HT1080 (cell line): ENCODE measurements around the gene EFCAB12. TPM values are rescaled to one million over a fixed set of nuclear protein-coding genes. Genes with fewer than 3 reads are reported as not detected.
"Not testable (repeated sequence)": the region's sequence is repeated elsewhere in the genome, so short reads cannot be mapped to it uniquely, and the experiment has no call there.

Experiments
- DNase-seq: peaks from one replicate; pipeline ENCODE4 v3.0.0-alpha.2; 2015; ENCODE audit warnings: low read depth
- total RNA-seq: library from RNA; depleted of rRNA; stranded (reverse); fragments of >200 nt; shearing (Covaris generic); gene quantifications from 2 replicates; pipeline ENCODE4 v1.2.3, GENCODE V29; 2014

Gene EFCAB12
- total RNA-seq, 1 experiment from 2014 or later: not detected

- DNase-seq: no peak
These were observed 58.0 kb downstream of the EFCAB12 start for GRCh38 chr3:129370248-129370964.

DNA sequence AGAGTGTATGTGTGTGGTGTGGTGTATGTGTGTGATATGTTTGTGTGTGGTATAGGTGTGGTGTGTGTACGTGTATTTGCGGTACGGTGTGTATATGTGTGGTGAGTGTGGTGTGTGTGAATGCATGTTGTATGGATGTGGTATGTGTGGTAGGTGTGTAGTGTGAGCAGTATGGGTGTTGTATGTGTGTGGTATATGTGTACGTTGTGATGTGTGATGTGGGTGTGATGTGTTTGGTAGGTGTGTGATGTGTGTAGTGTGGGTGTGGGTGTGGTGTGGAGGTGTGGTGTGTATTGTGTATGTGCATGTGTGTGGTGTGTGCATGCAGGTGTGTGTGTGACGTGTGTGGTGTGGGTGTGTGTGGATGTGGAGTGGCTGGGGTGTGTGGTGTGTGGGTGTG lies 58.7 kb downstream of the EFCAB12 start:
- no peak for DNase-seq

GRCh38 chr3:129367821-129368220 lies 60.6 kb downstream of the EFCAB12 start:
- DNase-seq: no peak

DNA sequence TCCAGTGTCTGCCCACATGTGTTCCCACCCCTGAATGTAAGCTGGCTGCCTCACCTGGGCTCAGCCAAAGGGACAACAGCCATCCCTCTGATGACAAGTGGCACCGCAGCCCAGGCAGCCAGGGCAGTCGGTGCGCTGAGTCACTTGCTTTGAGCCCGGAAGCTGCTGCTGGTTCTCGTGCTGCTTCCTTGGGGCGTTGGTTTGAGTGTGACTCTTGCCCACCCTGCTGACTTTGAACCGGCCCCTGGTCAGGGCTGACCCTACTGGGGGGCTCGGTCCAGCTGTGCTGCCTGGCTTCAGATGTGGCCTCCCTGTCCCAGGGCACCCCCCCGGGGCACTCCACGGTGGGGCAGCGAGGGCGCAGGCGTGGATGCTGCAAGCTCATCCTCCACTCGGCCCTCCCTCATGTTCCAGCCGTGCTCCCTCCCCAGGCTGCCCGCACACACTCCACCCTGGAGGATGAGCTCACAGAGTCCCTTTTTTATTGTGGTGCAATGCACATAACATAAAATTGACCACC lies 62.1 kb downstream of the EFCAB12 start:
- DNase-seq: peak; percentile 36

GRCh38 chr3:129365296-129366136 lies 62.9 kb downstream of the EFCAB12 start:
- no peak for DNase-seq

DNA sequence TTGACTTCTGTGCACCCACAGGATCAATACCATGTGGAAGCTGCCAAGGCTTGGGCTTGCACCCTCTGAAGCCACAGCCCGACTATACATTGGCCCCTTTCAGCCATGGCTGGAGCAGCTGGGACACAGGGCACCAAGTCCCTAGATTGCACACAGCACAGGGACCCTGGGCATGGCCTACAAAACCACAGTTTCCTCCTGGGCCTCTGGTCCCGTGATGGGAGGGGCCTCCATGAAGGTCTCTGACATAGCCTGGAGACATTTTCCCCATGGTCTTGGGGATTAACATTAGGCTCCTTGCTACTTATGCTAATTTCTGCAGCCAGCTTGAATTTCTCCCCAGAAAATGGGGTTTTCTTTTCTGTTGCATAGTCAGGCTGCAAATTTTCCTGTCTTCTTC lies 63.6 kb downstream of the EFCAB12 start:
- not testable (repeated sequence) for DNase-seq

- not testable (repeated sequence) for DNase-seq
These were observed 65.1 kb downstream of the EFCAB12 start for GRCh38 chr3:129363356-129363755.

- no peak for DNase-seq
These were observed 67.6 kb downstream of the EFCAB12 start for GRCh38 chr3:129360705-129361460.

- no peak for DNase-seq
These were observed 68.2 kb downstream of the EFCAB12 start for GRCh38 chr3:129360171-129360611.

GRCh38 chr3:129358772-129359371 lies 69.6 kb downstream of the EFCAB12 start:
- DNase-seq: peak; percentile 43

DNA sequence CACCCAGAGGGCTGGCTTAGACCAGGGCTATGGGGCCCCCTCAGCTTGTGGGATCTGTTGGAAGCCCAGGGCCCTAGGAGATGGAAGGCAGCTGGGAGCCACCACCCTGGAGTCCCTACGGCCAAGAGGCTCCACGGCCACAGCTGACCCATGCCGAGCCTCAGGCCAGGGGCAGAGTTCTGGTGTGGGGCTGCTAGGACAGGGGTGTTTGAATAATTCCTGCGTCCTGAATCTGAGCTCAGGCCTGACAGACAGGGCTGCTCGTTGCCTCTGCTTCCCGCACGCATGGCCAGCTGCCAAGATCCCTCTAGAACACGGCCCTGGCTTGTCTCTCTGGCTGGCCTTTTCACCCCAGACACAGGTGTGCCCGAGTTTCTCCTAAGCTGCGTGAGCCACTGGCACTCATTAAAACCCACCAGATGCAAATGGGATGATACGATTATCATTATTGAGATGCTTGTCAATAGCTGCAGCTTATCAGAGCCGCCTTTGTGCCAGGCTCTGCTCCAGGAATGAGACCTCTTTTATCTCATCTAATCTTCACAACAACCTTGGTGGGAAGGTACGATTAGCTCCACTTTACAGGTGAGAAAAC lies 70.2 kb downstream of the EFCAB12 start:
- no peak for DNase-seq

DNA sequence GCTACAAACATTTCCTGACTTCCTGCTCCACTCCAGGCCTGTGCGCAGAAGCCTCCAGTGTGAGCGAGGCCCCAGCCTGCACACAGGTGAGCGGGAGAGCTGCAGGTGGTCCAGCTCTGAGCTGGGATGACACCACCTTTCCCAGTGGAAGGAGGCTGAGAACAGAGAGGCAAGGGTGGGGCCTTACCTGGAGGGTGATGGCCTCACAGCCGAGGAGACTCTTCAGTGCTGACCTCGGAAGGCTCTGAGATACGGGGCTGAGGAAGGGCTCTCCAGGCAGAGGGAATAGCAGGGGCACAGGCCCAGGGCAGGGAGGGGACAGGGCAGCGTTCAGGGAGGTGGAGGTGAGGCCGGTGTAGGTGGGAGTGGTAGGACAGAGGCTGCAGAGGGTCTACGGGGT lies 70.8 kb downstream of the EFCAB12 start:
- DNase-seq: no peak

DNA sequence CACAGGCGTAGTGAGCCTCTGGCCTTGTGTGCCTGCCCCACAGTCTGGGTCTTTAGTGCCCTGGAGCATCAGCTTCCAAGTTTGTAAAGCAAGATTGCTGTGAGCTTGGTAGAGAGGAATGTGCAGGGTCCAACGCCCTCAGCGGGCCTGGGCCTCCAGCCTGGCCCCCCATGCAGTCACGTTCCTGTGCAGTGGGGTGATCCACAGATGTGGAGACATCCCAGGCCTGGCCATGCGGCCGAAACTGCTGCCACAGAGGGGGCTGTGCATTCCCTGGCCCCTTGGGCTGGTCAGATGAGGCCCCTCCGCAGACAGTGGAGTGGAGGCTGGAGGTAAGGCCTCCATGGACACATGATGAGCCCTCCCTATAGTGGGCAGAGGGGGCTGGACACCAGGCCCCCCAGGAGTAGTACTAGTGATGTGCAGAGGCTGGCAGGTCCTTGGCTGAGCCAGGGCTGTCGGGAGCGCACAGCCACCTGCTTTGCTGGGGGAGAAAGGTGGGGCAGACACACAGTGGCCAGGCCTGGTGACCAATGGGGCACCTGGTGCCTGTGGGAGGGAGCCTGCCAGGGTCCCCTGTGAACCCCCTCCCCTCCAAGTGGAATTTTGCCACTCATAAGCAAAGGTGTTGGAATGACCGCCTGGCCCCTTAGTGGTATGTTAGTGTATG lies 71.5 kb downstream of the EFCAB12 start:
- DNase-seq: no peak

DNA sequence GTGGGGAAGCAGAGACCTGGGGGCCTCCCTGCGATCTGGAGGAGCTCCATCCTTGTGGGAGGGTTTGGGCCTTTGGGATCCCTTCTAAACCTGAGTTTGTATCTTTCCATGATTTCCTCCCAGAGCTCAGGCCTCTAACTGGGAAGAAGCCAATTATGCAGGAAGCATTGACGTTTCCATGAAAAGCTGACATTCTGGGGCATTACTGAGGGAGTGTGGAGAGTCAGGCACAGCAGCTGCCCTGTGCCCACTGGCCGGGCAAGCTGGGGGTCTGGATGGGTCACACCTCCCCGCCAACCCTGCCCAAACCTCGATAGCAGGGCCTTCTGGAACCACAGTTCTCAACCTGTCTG lies 74.9 kb downstream of the EFCAB12 start:
- DNase-seq: no peak

DNA sequence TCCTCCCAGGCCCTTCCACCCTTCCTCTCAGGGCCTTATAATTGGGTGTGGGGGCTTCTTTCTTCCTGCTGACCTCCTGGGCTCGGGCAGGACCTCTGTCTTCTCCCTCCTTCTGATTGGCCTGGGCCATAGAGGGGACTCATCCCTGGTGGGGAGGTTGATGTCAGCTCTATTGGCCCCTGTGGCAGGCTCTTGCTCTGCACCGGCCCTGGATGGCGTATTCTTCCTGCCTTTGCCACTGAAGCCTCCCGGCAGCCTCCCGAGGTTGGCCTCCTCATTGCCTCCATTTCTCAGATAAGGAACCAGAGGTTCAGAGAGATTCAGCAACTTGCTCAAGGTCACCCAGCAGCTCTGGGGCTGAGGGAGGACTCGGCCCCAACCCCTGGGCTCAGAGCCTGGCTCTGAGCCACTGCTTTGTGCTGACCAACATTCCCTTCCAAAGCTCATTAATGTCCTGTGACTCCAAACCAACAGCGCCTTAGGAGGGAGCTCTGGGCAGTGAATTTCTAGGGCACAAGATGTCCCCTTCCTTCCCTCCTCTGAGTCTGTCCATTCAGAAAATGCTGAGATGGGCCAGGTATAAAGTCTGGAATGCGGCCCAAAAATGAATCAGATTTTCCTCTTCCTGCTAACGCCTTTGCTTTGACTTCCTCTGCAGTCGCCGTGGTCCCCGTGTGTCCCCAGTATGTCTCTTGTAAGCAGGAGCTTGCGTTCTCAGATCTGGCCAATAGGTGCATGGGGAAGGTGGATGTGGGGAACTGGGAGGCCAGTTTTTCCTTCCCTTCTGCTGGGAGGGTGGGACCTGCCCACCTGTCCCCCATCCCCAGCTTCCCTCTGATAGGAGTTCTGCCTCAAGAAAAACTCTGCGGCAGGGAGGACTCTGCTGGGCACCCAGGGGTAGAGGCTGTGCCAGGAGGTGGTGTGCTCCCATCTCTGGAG lies 75.5 kb downstream of the EFCAB12 start:
- peak; percentile 59 for DNase-seq

DNA sequence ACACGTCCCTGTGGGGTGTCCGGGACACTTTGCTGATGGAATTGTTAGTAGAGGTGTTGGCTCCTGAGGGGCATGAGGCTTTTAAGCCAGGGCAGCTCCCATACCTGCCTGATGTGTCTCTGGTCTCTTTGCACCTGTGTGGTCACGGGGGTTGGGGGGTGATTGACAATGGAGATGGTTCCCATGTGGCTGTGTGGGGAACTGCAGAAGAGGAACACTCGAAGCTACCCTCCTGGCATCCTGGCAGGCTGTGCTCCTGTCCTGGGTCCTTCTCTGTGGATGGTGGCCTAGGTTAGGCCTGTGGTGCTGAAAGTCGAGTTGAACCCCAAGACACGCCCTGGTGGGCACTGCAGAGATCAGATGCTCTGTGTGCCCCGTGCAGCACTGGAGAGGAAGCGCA lies 76.4 kb downstream of the EFCAB12 start:
- DNase-seq: no peak
